ENCODE results near the gene NUTM2A.
"Not testable (repeated sequence)": the region's sequence is repeated elsewhere in the genome, so short reads cannot be mapped to it uniquely, and the experiment has no call there.

DNA sequence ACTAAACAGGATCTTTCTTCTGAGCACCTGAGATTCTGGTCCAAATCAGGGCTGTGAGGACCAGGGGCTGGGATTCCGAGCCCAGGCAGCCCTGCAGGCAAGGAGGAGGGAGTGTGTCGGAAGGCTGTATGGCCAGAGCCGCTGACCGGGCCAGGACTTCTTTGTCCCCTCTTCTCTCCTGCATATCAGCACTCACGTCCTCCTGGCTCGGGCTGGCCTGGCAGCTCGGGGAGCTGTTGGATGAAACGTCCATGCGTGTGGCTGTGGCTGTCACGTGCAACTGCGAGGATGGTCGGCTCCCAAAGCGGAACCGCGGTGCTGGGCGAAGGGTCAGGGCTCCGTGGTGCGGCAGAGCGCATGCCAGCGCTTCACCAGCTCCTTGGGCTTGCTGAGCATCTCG lies 11.4 kb upstream of the NUTM2A start:
- not testable (repeated sequence) for TF ChIP-seq POLR2A (IDR thresholded peaks at IDR 0.05; ENCODE audit: low read depth); CTCF (IDR thresholded peaks at IDR 0.05)
